Activated CD8-positive, alpha-beta T cell treated with anti-CD3 and anti-CD28 coated beads for 36 hours (primary cell): ENCODE measurements around the gene DNPH1. TPM values are rescaled to one million over a fixed set of nuclear protein-coding genes. Genes with fewer than 3 reads are reported as not detected.

ENCODE experiments used
- ATAC-seq: fragments of 200-7000 bp; cut with Tn5 transposase; one replicate; pipeline ENCODE4 v1.10.0; 2021; ENCODE audit warnings: mild to moderate bottlenecking, moderate library complexity
- CTCF ChIA-PET: fragments of 350-600 bp; sonication (Branson Sonifier 250); formaldehyde crosslinking; loops from one replicate; lab custom pipeline; 2021; ENCODE audit warnings: antibody characterized with exemption; lab: Charles Lee
- POLR2A ChIA-PET: fragments of 350-600 bp; sonication (Branson Sonifier 250); formaldehyde crosslinking; loops from one replicate; lab custom pipeline; 2021; ENCODE audit warnings: antibody characterized with exemption; lab: Charles Lee
- DNase-seq: peaks from one replicate; pipeline ENCODE4 v3.0.0-alpha.2; 2020
- H3K27ac Mint-ChIP-seq: one replicate; pipeline ENCODE4 v1.8.0; 2021; ENCODE audit warnings: mild to moderate bottlenecking, mixed read lengths
- H3K27me3 Mint-ChIP-seq: one replicate; pipeline ENCODE4 v1.8.0; 2021; ENCODE audit warnings: mixed read lengths
- H3K36me3 Mint-ChIP-seq: one replicate; pipeline ENCODE4 v1.8.0; 2021; ENCODE audit warnings: low read depth, mixed read lengths
- H3K4me1 Mint-ChIP-seq: one replicate; pipeline ENCODE4 v1.8.0; 2021; ENCODE audit warnings: low read depth, mixed read lengths
- H3K4me3 Mint-ChIP-seq: one replicate; pipeline ENCODE4 v1.8.0; 2021; ENCODE audit warnings: mild to moderate bottlenecking, moderate library complexity, mixed read lengths
- H3K9me3 Mint-ChIP-seq: one replicate; pipeline ENCODE4 v1.8.0; 2021; ENCODE audit warnings: mixed read lengths
- CTCF ChIP-seq: fragments of 200-600 bp; IDR thresholded peaks from one replicate; pipeline ENCODE4 v1.8.0; 2022; ENCODE audit warnings: antibody characterized with exemption, mild to moderate bottlenecking
- intact Hi-C: fragments of 100-400 bp; cut with micrococcal nuclease; formaldehyde crosslinking; loops from one replicate; pipeline ENCODE4 v1.10.0; 2022
- total RNA-seq, 2 experiments: library from RNA; stranded (reverse); gene quantifications; one replicate each; pipeline ENCODE4 v1.2.3, GENCODE V29; 2021

DNPH1 gene
- total RNA-seq, 2 experiments from 2014 or later = 86.2 to 86.5 TPM

- Mint-ChIP-seq H3K4me1 (peaks cover 11% of the 10 kb centered on the region), H3K4me3 (peak overlapping the region; percentile 31), H3K36me3 (no peaks in the 10 kb centered on the region), H3K27me3 (peaks cover 10% of the 10 kb centered on the region), H3K27ac (no peak overlapping the region), H3K9me3 (no peaks in the 10 kb centered on the region)
- DNase-seq (no peak), ATAC-seq (no peak)
- ChIA-PET POLR2A (interaction anchor here (0.8 to 1.1 kb wide), 3 partner anchors 40 to 252 kb away, joined by 3 read pairs; no protein-coding TSS in a partner anchor), CTCF (interaction anchor here (1.3 to 1.8 kb wide), 4 partner anchors 40 to 237 kb away, joined by 3 to 5 read pairs (median 4); partner anchors contain the start of genes DNPH1 and TJAP1)
- intact Hi-C loops = loop anchor here (5.0 kb wide), 1 partner anchor 238 kb away; no protein-coding TSS in a partner anchor
- no peak for TF ChIP-seq CTCF
Measured at GRCh38 chr6:43268782-43269272, 39.5 kb upstream of the DNPH1 start.

GRCh38 chr6:43268355-43268700 is 39.0 kb upstream of the DNPH1 start:
- no peak overlapping the region for H3K4me3 Mint-ChIP-seq
- no peak for TF ChIP-seq CTCF
- no peaks in the 10 kb centered on the region for H3K9me3 Mint-ChIP-seq
- H3K27me3 Mint-ChIP-seq = peaks cover 9% of the 10 kb centered on the region
- H3K36me3 Mint-ChIP-seq = no peaks in the 10 kb centered on the region
- H3K27ac Mint-ChIP-seq = no peak overlapping the region
- no peak for DNase-seq
- H3K4me1 Mint-ChIP-seq = peaks cover 11% of the 10 kb centered on the region
- intact Hi-C loops = loop anchor here (5.0 kb wide), 1 partner anchor 239 kb away; no protein-coding TSS in a partner anchor
- ChIA-PET POLR2A (interaction anchor here (0.8 to 1.1 kb wide), 3 partner anchors 39 to 126 kb away, joined by 3 read pairs; partner anchors contain the start of gene DNPH1), CTCF (interaction anchor here (1.3 to 1.8 kb wide), 4 partner anchors 40 to 237 kb away, joined by 3 to 5 read pairs (median 4); partner anchors contain the start of genes DNPH1 and TJAP1)
- ATAC-seq = no peak

GRCh38 chr6:43267619-43268354 is 38.5 kb upstream of the DNPH1 start:
- no peak overlapping the region for H3K27ac Mint-ChIP-seq
- TF ChIP-seq CTCF = no peak
- H3K4me1 Mint-ChIP-seq = peaks cover 11% of the 10 kb centered on the region
- CTCF ChIA-PET = interaction anchor here (1.3 to 1.8 kb wide), 4 partner anchors 39 to 238 kb away, joined by 3 to 5 read pairs (median 4); partner anchors contain the start of genes DNPH1 and TJAP1
- DNase-seq (no peak), ATAC-seq (no peak)
- intact Hi-C loops = loop anchor here (5.0 kb wide), 1 partner anchor 240 kb away; no protein-coding TSS in a partner anchor
- no peaks in the 10 kb centered on the region for H3K9me3 Mint-ChIP-seq
- peaks cover 8% of the 10 kb centered on the region for H3K27me3 Mint-ChIP-seq
- POLR2A ChIA-PET = interaction anchor here (0.8 to 1.1 kb wide), 3 partner anchors 38 to 127 kb away, joined by 3 read pairs; partner anchors contain the start of gene DNPH1
- H3K4me3 Mint-ChIP-seq = no peak overlapping the region
- no peaks in the 10 kb centered on the region for H3K36me3 Mint-ChIP-seq

GRCh38 chr6:43265564-43265963 is 36.3 kb upstream of the DNPH1 start:
- peaks cover 11% of the 10 kb centered on the region for H3K4me1 Mint-ChIP-seq
- intact Hi-C loops = loop anchor here (5.0 kb wide), 1 partner anchor 242 kb away; no protein-coding TSS in a partner anchor
- ATAC-seq = no peak
- CTCF ChIA-PET = no interaction called here
- POLR2A ChIA-PET = no interaction called here
- H3K27ac Mint-ChIP-seq = no peak overlapping the region
- no peak for DNase-seq
- no peak overlapping the region for H3K4me3 Mint-ChIP-seq
- no peak for TF ChIP-seq CTCF
- peaks cover 5% of the 10 kb centered on the region for H3K27me3 Mint-ChIP-seq
- no peaks in the 10 kb centered on the region for H3K9me3 Mint-ChIP-seq
- H3K36me3 Mint-ChIP-seq = no peaks in the 10 kb centered on the region
